Measurements from ENCODE around the gene ARHGAP27.

DNA sequence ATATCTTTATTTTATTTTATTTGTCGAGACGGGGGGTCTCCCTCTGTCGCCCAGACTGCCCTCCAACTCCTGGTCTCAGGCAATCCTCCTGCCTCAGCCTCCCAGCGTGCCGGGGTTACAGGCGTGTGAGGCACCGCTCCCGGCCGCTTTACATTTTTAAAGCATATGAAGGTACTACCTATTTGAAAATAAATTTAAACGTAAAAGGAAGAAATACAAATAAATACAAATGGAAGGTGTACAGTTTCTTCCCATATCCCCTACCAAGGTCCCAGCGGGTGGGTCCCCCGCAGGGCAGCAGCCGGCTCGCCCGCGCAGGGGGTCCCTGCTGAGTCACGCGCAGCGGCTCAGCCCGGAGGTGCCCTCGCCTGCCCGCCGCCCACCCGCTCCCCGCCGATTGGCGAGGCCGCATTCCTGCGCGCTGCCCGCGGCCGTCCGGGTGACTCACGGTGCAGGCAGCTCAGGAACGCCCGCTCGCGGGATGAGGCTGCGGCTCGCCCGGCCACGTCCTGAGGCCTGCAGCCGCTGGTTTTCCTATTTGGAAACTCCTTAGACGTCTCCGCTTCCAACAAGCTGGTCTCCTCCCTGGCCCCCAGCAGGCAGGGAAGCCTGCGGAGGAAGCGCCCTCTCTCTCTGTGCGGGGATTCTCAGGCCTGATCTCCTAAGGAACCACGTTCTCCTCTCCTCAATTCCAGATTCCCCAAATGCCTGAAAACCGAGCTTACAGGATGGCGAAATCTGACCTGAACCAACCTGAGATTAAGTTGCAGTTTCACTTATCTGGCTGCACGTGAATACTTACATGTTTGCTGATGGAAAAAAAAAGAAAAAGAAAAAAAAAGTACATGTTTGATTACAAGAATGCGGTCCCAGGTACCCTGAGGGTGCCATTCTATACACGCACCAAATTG, 61.0 kb downstream of the ARHGAP27 start:
- TF ChIP-seq, protein P1, sequence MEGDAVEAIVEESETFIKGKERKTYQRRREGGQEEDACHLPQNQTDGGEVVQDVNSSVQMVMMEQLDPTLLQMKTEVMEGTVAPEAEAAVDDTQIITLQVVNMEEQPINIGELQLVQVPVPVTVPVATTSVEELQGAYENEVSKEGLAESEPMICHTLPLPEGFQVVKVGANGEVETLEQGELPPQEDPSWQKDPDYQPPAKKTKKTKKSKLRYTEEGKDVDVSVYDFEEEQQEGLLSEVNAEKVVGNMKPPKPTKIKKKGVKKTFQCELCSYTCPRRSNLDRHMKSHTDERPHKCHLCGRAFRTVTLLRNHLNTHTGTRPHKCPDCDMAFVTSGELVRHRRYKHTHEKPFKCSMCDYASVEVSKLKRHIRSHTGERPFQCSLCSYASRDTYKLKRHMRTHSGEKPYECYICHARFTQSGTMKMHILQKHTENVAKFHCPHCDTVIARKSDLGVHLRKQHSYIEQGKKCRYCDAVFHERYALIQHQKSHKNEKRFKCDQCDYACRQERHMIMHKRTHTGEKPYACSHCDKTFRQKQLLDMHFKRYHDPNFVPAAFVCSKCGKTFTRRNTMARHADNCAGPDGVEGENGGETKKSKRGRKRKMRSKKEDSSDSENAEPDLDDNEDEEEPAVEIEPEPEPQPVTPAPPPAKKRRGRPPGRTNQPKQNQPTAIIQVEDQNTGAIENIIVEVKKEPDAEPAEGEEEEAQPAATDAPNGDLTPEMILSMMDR (optimal IDR thresholded peaks at IDR 0.05 in 1 of 3, IDR thresholded peaks at IDR 0.05 in 1 of 3, conservative IDR thresholded peaks at IDR 0.05 in 1 of 3; ENCODE audit: extremely low read depth in 1 of 3, insufficient read depth in 2 of 3, low read length in 3 of 3) = peak in 1 of 3 experiments; percentile 20
- TF ChIP-seq EZH2 (IDR thresholded peaks at IDR 0.05; ENCODE audit: low read length) = no peak
